GM23338 (cell line): ENCODE data around the gene KCNMA1. TPM values are rescaled to one million over a fixed set of nuclear protein-coding genes. Genes with fewer than 3 reads are reported as not detected.

ENCODE experiments used
- ATAC-seq: fragments of 200-7000 bp; cut with Tn5 transposase; 3 replicates; pipeline ENCODE4 v1.9.1; 2020
- DNase-seq: peaks from one replicate; pipeline ENCODE4 v3.0.0-alpha.2; 2015; ENCODE audit warnings: low spot score
- H2AFZ ChIP-seq: fragments of 200-600 bp; sonication (generic); 2 replicates; pipeline ENCODE4 v1.8.0; 2016; ENCODE audit warnings: antibody characterized with exemption, mild to moderate bottlenecking, moderate library complexity
- H3F3A ChIP-seq: fragments of 200-600 bp; sonication (generic); replicated peaks from 2 replicates; pipeline ENCODE4 v1.8.0; 2017; ENCODE audit warnings: antibody characterized with exemption, mixed run types, low read depth
- H3K27ac ChIP-seq: fragments of 200-600 bp; sonication (generic); 2 replicates; pipeline ENCODE4 v1.6.1; 2016; ENCODE audit warnings: low read depth
- H3K27me3 ChIP-seq: fragments of 200-600 bp; sonication (generic); 2 replicates; pipeline ENCODE4 v1.8.0; 2016; ENCODE audit warnings: mild to moderate bottlenecking, mixed run types, moderate library complexity; ENCODE audit not compliant: insufficient read depth
- H3K36me3 ChIP-seq: fragments of 200-600 bp; sonication (generic); 2 replicates; pipeline ENCODE4 v1.8.0; 2016; ENCODE audit warnings: mild to moderate bottlenecking; ENCODE audit not compliant: insufficient read depth
- H3K4me1 ChIP-seq: fragments of 200-600 bp; sonication (generic); 2 replicates; pipeline ENCODE4 v1.8.0; 2016; ENCODE audit warnings: mild to moderate bottlenecking, moderate library complexity; ENCODE audit not compliant: insufficient read depth
- H3K4me2 ChIP-seq: fragments of 200-600 bp; sonication (generic); 2 replicates; pipeline ENCODE4 v1.7.1; 2017; ENCODE audit warnings: mixed run types
- H3K4me3 ChIP-seq: fragments of 200-600 bp; sonication (generic); 2 replicates; pipeline ENCODE4 v1.6.1; 2016; ENCODE audit warnings: mixed run types
- H3K79me2 ChIP-seq: fragments of 200-600 bp; sonication (generic); replicated peaks from 2 replicates; pipeline ENCODE4 v1.8.0; 2017; ENCODE audit warnings: mild to moderate bottlenecking; ENCODE audit not compliant: insufficient read depth
- H3K9me2 ChIP-seq: fragments of 200-600 bp; sonication (generic); 2 replicates; pipeline ENCODE4 v1.8.0; 2017; ENCODE audit not compliant: insufficient read depth
- H4K20me1 ChIP-seq: fragments of 200-600 bp; sonication (generic); replicated peaks from 2 replicates; pipeline ENCODE4 v1.8.0; 2017; ENCODE audit warnings: mild to moderate bottlenecking; ENCODE audit not compliant: insufficient read depth
- H3K27ac Mint-ChIP-seq: 2 replicates; pipeline ENCODE4 v1.8.0; 2020; ENCODE audit warnings: inconsistent platforms, mild to moderate bottlenecking, moderate library complexity, mixed read lengths
- H3K27me3 Mint-ChIP-seq: 3 replicates; pipeline ENCODE4 v1.8.0; 2022; ENCODE audit warnings: low read depth, mild to moderate bottlenecking, moderate library complexity, mixed read lengths, inconsistent platforms; ENCODE audit not compliant: insufficient read depth, poor library complexity
- H3K36me3 Mint-ChIP-seq: 3 replicates; pipeline ENCODE4 v1.8.0; 2021; ENCODE audit warnings: low read depth, mild to moderate bottlenecking, inconsistent platforms, moderate library complexity, mixed read lengths
- H3K4me1 Mint-ChIP-seq: 3 replicates; pipeline ENCODE4 v1.8.0; 2020; ENCODE audit warnings: mild to moderate bottlenecking, inconsistent platforms, mixed read lengths
- H3K4me3 Mint-ChIP-seq: 3 replicates; pipeline ENCODE4 v1.8.0; 2021; ENCODE audit warnings: moderate library complexity, mild to moderate bottlenecking, inconsistent platforms, mixed read lengths
- H3K9me3 Mint-ChIP-seq: 3 replicates; pipeline ENCODE4 v1.8.0; 2020; ENCODE audit warnings: moderate library complexity, mild to moderate bottlenecking, inconsistent platforms, mixed read lengths
- CREB1 ChIP-seq: fragments of 250-450 bp; sonication (Bioruptor Pico); IDR thresholded peaks from 2 replicates; pipeline ENCODE4 v1.5.0; 2020; ENCODE audit warnings: low read depth, mild to moderate bottlenecking, moderate library complexity
- ETS1 ChIP-seq: IDR thresholded peaks from 2 replicates; pipeline ENCODE4 v1.6.1; 2016; ENCODE audit warnings: antibody characterized with exemption
- EZH2 ChIP-seq: fragments of 200-600 bp; sonication (generic); IDR thresholded peaks from one replicate; pipeline ENCODE4 v1.8.0; 2017; ENCODE audit warnings: antibody characterized with exemption, mild to moderate bottlenecking, low read depth; ENCODE audit not compliant: unreplicated experiment
- EZH2phosphoT487 ChIP-seq: fragments of 200-600 bp; sonication (generic); IDR thresholded peaks from one replicate; pipeline ENCODE4 v1.8.1; 2018; ENCODE audit warnings: antibody characterized with exemption; ENCODE audit not compliant: unreplicated experiment
- JUNB ChIP-seq: IDR thresholded peaks from one replicate; pipeline ENCODE4 v1.6.1; 2016; ENCODE audit warnings: antibody characterized with exemption; ENCODE audit not compliant: unreplicated experiment
- NANOG ChIP-seq: IDR thresholded peaks from 2 replicates; pipeline ENCODE4 v1.6.1; 2016; ENCODE audit warnings: antibody characterized with exemption, borderline replicate concordance
- POLR2AphosphoS5 ChIP-seq: IDR thresholded peaks from 2 replicates; pipeline ENCODE4 v1.6.1; 2016; ENCODE audit warnings: antibody characterized with exemption, low read depth
- STAT1 ChIP-seq: IDR thresholded peaks from one replicate; pipeline ENCODE4 v1.6.1; 2016; ENCODE audit warnings: antibody characterized with exemption; ENCODE audit not compliant: unreplicated experiment
- ZNF114 ChIP-seq: fragments of 250-450 bp; sonication (Bioruptor Pico); IDR thresholded peaks from 2 replicates; pipeline ENCODE4 v1.5.0; 2020; ENCODE audit warnings: mild to moderate bottlenecking, moderate library complexity
- ZNF331 ChIP-seq: fragments of 250-450 bp; sonication (Bioruptor Pico); IDR thresholded peaks from 2 replicates; pipeline ENCODE4 v1.5.0; 2020; ENCODE audit warnings: low read depth, mild to moderate bottlenecking, moderate library complexity
- polyA plus RNA-seq: library from polyadenylated mRNA; unstranded; fragments of >200 nt; fragmentation: Nextera tagmentation; extraction: Ambion mirVana; gene quantifications from 2 replicates; pipeline ENCODE4 v1.2.1, GENCODE V29; 2016
- total RNA-seq: library from RNA; depleted of rRNA; stranded (reverse); fragments of >200 nt; shearing (Covaris generic); gene quantifications from 2 replicates; pipeline ENCODE4 v1.2.3, GENCODE V29; 2014
- TF ChIP-seq, protein P1 (sequence below): fragments of 250-450 bp; sonication (Bioruptor Pico); IDR thresholded peaks from 2 replicates; pipeline ENCODE4 v1.5.0; 2020; ENCODE audit warnings: mild to moderate bottlenecking, moderate library complexity
- TF ChIP-seq, protein P2 (sequence below), 2 experiments: fragments of 200-600 bp in 1 of 2; sonication (generic) in 1 of 2; conservative IDR thresholded peaks; 2 replicates each; pipeline versions ENCODE4 v1.5.1 to v1.6.1; 2016 to 2017; ENCODE audit warnings: antibody characterized with exemption in 2 of 2, low read depth in 2 of 2, mild to moderate bottlenecking in 2 of 2, moderate library complexity in 1 of 2

The KCNMA1 gene
- total and polyA plus RNA-seq, 2 experiments from 2014 or later: 8.2 to 9.0 TPM

- no peak overlapping the region for H3K27ac Mint-ChIP-seq
- no peak for ATAC-seq
- TF ChIP-seq STAT1 (no peak), ETS1 (no peak), ZNF114 (CRISPR knock-in tag) (no peak), POLR2AphosphoS5 (no peak), CREB1 (CRISPR knock-in tag) (no peak), NANOG (no peak), EZH2phosphoT487 (no peak), ZNF331 (CRISPR knock-in tag) (no peak), EZH2 (no peak), JUNB (no peak)
- TF ChIP-seq, protein P1, sequence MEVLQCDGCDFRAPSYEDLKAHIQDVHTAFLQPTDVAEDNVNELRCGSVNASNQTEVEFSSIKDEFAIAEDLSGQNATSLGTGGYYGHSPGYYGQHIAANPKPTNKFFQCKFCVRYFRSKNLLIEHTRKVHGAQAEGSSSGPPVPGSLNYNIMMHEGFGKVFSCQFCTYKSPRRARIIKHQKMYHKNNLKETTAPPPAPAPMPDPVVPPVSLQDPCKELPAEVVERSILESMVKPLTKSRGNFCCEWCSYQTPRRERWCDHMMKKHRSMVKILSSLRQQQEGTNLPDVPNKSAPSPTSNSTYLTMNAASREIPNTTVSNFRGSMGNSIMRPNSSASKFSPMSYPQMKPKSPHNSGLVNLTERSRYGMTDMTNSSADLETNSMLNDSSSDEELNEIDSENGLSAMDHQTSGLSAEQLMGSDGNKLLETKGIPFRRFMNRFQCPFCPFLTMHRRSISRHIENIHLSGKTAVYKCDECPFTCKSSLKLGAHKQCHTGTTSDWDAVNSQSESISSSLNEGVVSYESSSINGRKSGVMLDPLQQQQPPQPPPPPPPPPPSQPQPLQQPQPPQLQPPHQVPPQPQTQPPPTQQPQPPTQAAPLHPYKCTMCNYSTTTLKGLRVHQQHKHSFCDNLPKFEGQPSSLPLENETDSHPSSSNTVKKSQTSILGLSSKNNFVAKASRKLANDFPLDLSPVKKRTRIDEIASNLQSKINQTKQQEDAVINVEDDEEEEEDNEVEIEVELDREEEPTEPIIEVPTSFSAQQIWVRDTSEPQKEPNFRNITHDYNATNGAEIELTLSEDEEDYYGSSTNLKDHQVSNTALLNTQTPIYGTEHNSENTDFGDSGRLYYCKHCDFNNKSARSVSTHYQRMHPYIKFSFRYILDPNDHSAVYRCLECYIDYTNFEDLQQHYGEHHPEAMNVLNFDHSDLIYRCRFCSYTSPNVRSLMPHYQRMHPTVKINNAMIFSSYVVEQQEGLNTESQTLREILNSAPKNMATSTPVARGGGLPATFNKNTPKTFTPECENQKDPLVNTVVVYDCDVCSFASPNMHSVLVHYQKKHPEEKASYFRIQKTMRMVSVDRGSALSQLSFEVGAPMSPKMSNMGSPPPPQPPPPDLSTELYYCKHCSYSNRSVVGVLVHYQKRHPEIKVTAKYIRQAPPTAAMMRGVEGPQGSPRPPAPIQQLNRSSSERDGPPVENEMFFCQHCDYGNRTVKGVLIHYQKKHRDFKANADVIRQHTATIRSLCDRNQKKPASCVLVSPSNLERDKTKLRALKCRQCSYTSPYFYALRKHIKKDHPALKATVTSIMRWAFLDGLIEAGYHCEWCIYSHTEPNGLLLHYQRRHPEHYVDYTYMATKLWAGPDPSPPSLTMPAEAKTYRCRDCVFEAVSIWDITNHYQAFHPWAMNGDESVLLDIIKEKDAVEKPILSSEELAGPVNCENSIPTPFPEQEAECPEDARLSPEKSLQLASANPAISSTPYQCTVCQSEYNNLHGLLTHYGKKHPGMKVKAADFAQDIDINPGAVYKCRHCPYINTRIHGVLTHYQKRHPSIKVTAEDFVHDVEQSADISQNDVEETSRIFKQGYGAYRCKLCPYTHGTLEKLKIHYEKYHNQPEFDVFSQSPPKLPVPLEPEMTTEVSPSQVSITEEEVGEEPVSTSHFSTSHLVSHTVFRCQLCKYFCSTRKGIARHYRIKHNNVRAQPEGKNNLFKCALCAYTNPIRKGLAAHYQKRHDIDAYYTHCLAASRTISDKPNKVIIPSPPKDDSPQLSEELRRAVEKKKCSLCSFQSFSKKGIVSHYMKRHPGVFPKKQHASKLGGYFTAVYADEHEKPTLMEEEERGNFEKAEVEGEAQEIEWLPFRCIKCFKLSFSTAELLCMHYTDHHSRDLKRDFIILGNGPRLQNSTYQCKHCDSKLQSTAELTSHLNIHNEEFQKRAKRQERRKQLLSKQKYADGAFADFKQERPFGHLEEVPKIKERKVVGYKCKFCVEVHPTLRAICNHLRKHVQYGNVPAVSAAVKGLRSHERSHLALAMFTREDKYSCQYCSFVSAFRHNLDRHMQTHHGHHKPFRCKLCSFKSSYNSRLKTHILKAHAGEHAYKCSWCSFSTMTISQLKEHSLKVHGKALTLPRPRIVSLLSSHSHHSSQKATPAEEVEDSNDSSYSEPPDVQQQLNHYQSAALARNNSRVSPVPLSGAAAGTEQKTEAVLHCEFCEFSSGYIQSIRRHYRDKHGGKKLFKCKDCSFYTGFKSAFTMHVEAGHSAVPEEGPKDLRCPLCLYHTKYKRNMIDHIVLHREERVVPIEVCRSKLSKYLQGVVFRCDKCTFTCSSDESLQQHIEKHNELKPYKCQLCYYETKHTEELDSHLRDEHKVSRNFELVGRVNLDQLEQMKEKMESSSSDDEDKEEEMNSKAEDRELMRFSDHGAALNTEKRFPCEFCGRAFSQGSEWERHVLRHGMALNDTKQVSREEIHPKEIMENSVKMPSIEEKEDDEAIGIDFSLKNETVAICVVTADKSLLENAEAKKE (CRISPR knock-in tag): no peak
- TF ChIP-seq, protein P2, sequence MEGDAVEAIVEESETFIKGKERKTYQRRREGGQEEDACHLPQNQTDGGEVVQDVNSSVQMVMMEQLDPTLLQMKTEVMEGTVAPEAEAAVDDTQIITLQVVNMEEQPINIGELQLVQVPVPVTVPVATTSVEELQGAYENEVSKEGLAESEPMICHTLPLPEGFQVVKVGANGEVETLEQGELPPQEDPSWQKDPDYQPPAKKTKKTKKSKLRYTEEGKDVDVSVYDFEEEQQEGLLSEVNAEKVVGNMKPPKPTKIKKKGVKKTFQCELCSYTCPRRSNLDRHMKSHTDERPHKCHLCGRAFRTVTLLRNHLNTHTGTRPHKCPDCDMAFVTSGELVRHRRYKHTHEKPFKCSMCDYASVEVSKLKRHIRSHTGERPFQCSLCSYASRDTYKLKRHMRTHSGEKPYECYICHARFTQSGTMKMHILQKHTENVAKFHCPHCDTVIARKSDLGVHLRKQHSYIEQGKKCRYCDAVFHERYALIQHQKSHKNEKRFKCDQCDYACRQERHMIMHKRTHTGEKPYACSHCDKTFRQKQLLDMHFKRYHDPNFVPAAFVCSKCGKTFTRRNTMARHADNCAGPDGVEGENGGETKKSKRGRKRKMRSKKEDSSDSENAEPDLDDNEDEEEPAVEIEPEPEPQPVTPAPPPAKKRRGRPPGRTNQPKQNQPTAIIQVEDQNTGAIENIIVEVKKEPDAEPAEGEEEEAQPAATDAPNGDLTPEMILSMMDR (conservative IDR thresholded peaks at IDR 0.05; ENCODE audit: low read depth in 2 of 2): no peak
These were observed 26.4 kb upstream of the KCNMA1 start for GRCh38 chr10:77664008-77664407.

More at GRCh38 chr10:77664008-77664407, 26.4 kb upstream of the KCNMA1 start:
- no peak for DNase-seq
- no peaks in the 10 kb centered on the region for H3F3A ChIP-seq
- no peaks in the 10 kb centered on the region for H3K79me2 ChIP-seq
- no peaks in the 10 kb centered on the region for H4K20me1 ChIP-seq
- Mint-ChIP-seq H3K36me3 (peaks cover 10% of the 10 kb centered on the region; the same call in 1 of the 3 replicates), H3K4me3 (no peak overlapping the region), H3K9me3 (peaks cover 9% of the 10 kb centered on the region), H3K4me1 (no peaks in the 10 kb centered on the region; the same call in 1 of the 3 replicates), H3K27me3 (peaks cover 3% of the 10 kb centered on the region)
- H3K4me1 ChIP-seq: no peaks in the 10 kb centered on the region
- H3K4me3 ChIP-seq: no peak overlapping the region
- H3K4me2 ChIP-seq: no peak overlapping the region
- no peak overlapping the region for H3K27ac ChIP-seq
- peaks cover 3% of the 10 kb centered on the region; the same call in 1 of the 2 replicates for H3K9me2 ChIP-seq
- 0 out of 2 replicates have a peak, but pooled peaks cover 1% of the 10 kb centered on the region for H3K36me3 ChIP-seq
- H3K27me3 ChIP-seq: no peaks in the 10 kb centered on the region
- H2AFZ ChIP-seq: no peak overlapping the region
